ENCODE measurements around the gene BTBD7. TPM values are rescaled to one million over a fixed set of nuclear protein-coding genes. Genes with fewer than 3 reads are reported as not detected.

Gene BTBD7
- total RNA-seq, 1 experiment from 2014 or later = 30.1 TPM

DNA sequence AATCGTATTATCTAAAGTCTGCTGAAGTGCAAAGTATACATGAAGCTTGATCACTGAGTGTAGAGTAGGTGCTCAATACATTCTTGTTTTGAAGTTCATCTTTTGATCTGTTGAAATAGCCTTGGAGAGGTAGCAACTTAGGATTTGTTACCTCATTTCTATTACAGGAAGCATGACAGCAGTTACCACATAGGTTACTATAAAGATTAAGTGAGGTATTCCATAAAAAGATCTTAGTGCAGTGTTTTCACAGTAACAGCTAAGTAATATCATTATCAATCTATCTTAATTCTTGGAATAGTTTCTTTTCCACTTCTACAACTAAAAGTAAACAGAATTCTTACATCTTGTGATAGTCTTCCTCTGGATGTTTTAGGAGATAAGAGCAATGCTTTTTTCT lies 50.9 kb downstream of the BTBD7 start:
- H3K4me1 ChIP-seq (replicated peaks; ENCODE audit: insufficient read depth) = no peaks in the 10 kb centered on the region
- H3K9me2 ChIP-seq (ENCODE audit: insufficient read depth) = 0 out of 2 replicates have a peak, but pooled peaks cover 5% of the 10 kb centered on the region
- H3K79me2 ChIP-seq (ENCODE audit: low read depth) = peaks cover 6% of the 10 kb centered on the region; the same call in 1 of the 2 replicates
- H3F3A ChIP-seq (ENCODE audit: insufficient read depth, low read depth) = no peaks in the 10 kb centered on the region; the same call in 1 of the 2 replicates
- CTCF ChIA-PET = interaction anchor here (0.6 kb wide), 2 partner anchors 45 to 149 kb away, joined by 6 read pairs; no protein-coding TSS in a partner anchor
- H3K4me2 ChIP-seq = no peak overlapping the region
- POLR2A ChIA-PET (ENCODE audit: unreplicated experiment) = no interaction called here
- H2AFZ ChIP-seq = no peak overlapping the region
- no peak overlapping the region for H3K4me3 ChIP-seq
- no peaks in the 10 kb centered on the region for H3K27me3 ChIP-seq (ENCODE audit: insufficient read depth, low read depth)
- intact Hi-C loops (cut with micrococcal nuclease; ENCODE audit: unreplicated experiment) = no loop called here
- TF ChIP-seq EZH2 (IDR thresholded peaks at IDR 0.05; ENCODE audit: low read depth) = no peak
- TF ChIP-seq, protein P1, sequence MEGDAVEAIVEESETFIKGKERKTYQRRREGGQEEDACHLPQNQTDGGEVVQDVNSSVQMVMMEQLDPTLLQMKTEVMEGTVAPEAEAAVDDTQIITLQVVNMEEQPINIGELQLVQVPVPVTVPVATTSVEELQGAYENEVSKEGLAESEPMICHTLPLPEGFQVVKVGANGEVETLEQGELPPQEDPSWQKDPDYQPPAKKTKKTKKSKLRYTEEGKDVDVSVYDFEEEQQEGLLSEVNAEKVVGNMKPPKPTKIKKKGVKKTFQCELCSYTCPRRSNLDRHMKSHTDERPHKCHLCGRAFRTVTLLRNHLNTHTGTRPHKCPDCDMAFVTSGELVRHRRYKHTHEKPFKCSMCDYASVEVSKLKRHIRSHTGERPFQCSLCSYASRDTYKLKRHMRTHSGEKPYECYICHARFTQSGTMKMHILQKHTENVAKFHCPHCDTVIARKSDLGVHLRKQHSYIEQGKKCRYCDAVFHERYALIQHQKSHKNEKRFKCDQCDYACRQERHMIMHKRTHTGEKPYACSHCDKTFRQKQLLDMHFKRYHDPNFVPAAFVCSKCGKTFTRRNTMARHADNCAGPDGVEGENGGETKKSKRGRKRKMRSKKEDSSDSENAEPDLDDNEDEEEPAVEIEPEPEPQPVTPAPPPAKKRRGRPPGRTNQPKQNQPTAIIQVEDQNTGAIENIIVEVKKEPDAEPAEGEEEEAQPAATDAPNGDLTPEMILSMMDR (conservative IDR thresholded peaks at IDR 0.05) = no peak
- H4K20me1 ChIP-seq (ENCODE audit: insufficient read depth) = no peaks in the 10 kb centered on the region; the same call in 1 of the 2 replicates
- H3K27ac ChIP-seq = no peak overlapping the region
- H3K36me3 ChIP-seq (ENCODE audit: low read depth) = no peaks in the 10 kb centered on the region
- no peaks in the 10 kb centered on the region for H3K9me3 ChIP-seq (ENCODE audit: insufficient read depth, low read depth)
- BruUV-seq (replicated peaks) = no TSS peak
- no peak for DNase-seq

DNA sequence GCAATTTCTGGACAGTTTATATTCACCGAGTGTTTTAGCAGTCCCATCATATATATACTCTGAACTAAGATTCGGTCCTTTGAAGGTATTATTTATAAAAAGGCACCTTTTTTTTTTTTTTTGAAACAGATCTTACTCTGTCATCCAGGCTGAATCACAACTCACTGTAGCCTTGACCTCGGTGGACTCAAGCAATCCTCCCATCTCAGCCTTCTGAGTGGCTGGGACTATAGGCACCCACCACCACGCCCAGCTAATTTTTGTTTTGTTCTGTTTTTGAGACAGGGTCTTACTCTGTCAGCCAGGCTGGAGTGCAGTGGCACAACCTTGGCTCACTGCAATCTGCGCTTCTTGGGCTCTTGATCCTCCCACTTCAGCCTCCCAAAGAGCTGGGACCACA lies 52.1 kb downstream of the BTBD7 start:
- H3K36me3 ChIP-seq (ENCODE audit: low read depth) = no peaks in the 10 kb centered on the region
- no peaks in the 10 kb centered on the region for H4K20me1 ChIP-seq (ENCODE audit: insufficient read depth)
- no peaks in the 10 kb centered on the region for H3K27me3 ChIP-seq (ENCODE audit: insufficient read depth, low read depth)
- H3K9me2 ChIP-seq (ENCODE audit: insufficient read depth) = 0 out of 2 replicates have a peak, but pooled peaks cover 5% of the 10 kb centered on the region
- ChIA-PET POLR2A (ENCODE audit: unreplicated experiment) (no interaction called here), CTCF (no interaction called here)
- H3K4me1 ChIP-seq (replicated peaks; ENCODE audit: insufficient read depth) = no peaks in the 10 kb centered on the region
- H3F3A ChIP-seq (ENCODE audit: insufficient read depth, low read depth) = no peaks in the 10 kb centered on the region; the same call in 1 of the 2 replicates
- DNase-seq = no peak
- no peak overlapping the region for H3K27ac ChIP-seq
- H3K4me3 ChIP-seq = no peak overlapping the region
- intact Hi-C loops (cut with micrococcal nuclease; ENCODE audit: unreplicated experiment) = no loop called here
- H3K9me3 ChIP-seq (ENCODE audit: insufficient read depth, low read depth) = no peaks in the 10 kb centered on the region
- no peak overlapping the region for H3K4me2 ChIP-seq
- BruUV-seq (replicated peaks) = no TSS peak
- peaks cover 6% of the 10 kb centered on the region; the same call in 1 of the 2 replicates for H3K79me2 ChIP-seq (ENCODE audit: low read depth)
- TF ChIP-seq, protein P1 (conservative IDR thresholded peaks at IDR 0.05) = no peak
- TF ChIP-seq EZH2 (IDR thresholded peaks at IDR 0.05; ENCODE audit: low read depth) = no peak
- H2AFZ ChIP-seq = no peak overlapping the region

DNA sequence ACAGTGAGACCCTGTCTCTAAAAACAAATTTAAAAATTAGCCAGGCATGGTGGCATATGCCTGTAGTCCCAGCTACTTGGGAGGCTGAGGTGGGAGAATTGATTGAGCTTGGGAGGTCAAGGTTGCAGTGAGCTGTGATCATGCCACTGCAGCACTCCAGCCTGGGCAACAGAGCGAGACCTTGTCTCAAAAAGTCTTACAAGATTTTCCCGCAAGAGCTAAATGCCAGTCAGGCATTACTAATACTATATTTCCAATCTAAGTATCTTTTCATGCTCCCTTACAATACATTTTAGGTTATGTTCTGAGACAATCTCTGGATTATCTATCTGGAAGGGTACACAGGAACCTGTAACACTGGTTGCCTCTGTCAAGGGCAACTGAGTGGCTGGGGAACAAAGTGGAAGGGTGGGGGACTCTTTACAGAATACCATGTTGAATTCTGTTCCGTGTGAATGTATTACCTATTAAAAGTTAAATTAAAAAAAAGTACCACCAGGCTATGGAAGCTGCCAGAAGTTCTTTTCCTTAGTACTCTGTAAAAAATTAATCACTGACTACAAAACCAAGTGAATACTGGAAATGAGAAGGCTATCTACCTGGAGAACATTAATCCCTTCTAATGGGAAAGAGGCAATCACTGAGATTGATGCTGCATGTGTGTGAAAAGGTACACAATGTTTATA lies 56.7 kb downstream of the BTBD7 start:
- 0 out of 2 replicates have a peak, but pooled peaks cover under 1% of the 10 kb centered on the region for H3K79me2 ChIP-seq (ENCODE audit: low read depth)
- BruUV-seq (replicated peaks) = no TSS peak
- no peak overlapping the region for H3K27ac ChIP-seq
- no peaks in the 10 kb centered on the region for H3K9me2 ChIP-seq (ENCODE audit: insufficient read depth)
- no peaks in the 10 kb centered on the region for H3K27me3 ChIP-seq (ENCODE audit: insufficient read depth, low read depth)
- ChIA-PET POLR2A (ENCODE audit: unreplicated experiment) (no interaction called here), CTCF (no interaction called here)
- H2AFZ ChIP-seq = no peak overlapping the region
- DNase-seq = no peak
- TF ChIP-seq, protein P1 (conservative IDR thresholded peaks at IDR 0.05) = no peak
- no peak for TF ChIP-seq EZH2 (IDR thresholded peaks at IDR 0.05; ENCODE audit: low read depth)
- no peaks in the 10 kb centered on the region for H3K36me3 ChIP-seq (ENCODE audit: low read depth)
- H4K20me1 ChIP-seq (ENCODE audit: insufficient read depth) = no peaks in the 10 kb centered on the region
- H3F3A ChIP-seq (ENCODE audit: insufficient read depth, low read depth) = no peaks in the 10 kb centered on the region
- intact Hi-C loops (cut with micrococcal nuclease; ENCODE audit: unreplicated experiment) = no loop called here
- no peak overlapping the region for H3K4me2 ChIP-seq
- no peaks in the 10 kb centered on the region for H3K9me3 ChIP-seq (ENCODE audit: insufficient read depth, low read depth)
- no peaks in the 10 kb centered on the region for H3K4me1 ChIP-seq (replicated peaks; ENCODE audit: insufficient read depth)
- no peak overlapping the region for H3K4me3 ChIP-seq
